ENCODE data around the gene TEKT2.

Gene TEKT2, protein sequence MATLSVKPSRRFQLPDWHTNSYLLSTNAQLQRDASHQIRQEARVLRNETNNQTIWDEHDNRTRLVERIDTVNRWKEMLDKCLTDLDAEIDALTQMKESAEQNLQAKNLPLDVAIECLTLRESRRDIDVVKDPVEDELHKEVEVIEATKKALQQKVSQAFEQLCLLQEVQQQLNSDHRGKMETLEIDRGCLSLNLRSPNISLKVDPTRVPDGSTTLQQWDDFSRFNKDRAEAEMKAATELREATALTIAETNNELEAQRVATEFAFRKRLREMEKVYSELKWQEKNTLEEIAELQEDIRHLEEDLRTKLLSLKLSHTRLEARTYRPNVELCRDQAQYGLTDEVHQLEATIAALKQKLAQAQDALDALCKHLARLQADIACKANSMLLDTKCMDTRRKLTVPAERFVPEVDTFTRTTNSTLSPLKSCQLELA
- total RNA-seq: 0 to 0.99 (median 0.05) reads per million in 17 experiments

- DNase-seq: peak; percentile 19 to 32 (median 24)
Measured at GRCh38 chr1:36083635-36084496, at the start of gene TEKT2. TEKT2 (plus strand) TSS chr1:36084094; CDS start chr1:36084922, 828 bp downstream.

GRCh38 chr1:36034692-36035091, 49.2 kb upstream of the TEKT2 start:
- DNase-seq: peak; percentile 57 to 90 (median 74)

DNA sequence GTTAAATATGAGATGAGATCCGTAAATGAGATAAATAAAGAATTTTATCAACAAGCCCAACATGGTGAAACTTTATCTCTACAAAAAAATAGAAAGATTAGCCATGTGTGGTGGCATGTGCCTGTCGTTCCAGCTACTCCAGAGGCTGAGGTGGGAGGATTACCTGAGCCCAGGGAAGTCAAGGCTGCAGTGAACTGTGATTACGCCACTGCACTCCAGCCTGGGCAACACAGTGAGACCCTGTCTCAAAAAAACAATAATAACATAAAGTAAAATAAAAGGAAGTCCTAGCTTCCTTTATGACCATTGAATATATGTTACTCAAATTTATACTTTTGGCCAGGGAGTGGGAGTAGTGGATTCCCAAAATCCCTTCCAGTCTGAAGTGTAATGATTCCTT, 48.7 kb upstream of the TEKT2 start:
- DNase-seq: peak in 2 of 4 experiments; percentile 24 to 31

DNA sequence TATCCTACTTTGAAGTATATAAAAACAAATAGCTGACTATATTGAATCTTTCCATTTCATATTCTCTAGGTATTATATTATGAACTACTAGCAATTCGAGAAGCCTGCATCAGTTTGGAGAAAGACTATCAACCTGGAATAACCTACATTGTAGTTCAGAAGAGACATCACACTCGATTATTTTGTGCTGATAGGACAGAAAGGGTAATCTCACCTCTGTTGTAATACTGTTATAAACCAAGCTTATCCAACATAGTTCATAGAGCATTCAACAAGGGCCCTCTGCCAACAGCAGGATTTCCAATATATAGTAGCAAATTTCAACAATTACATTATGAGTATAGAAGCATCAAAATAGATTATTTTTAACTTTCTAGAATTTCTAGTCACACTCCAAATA, 43.7 kb upstream of the TEKT2 start:
- DNase-seq: no peak

GRCh38 chr1:36051821-36052220, 32.1 kb upstream of the TEKT2 start:
- DNase-seq: peak in 2 of 4 experiments; percentile 33 to 48

DNA sequence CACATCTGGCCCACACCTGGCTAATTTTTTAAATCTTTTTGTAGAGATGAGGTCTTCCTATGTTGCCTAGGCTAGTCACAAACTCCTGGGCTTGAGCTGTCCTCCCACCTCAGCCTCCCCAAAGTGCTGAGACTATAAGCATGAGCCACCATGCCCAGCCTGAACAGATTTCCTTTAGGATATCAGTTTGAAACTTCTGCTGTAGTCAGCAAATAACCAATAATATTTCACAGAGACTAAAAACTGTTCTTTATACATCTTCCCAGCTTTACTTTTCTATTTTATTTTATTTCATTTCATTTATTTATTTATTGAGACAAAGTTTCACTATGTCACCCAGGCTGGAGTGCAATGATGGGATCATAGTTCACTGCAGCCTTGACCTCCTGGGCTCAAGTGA, 29.9 kb upstream of the TEKT2 start:
- no peak for DNase-seq

DNA sequence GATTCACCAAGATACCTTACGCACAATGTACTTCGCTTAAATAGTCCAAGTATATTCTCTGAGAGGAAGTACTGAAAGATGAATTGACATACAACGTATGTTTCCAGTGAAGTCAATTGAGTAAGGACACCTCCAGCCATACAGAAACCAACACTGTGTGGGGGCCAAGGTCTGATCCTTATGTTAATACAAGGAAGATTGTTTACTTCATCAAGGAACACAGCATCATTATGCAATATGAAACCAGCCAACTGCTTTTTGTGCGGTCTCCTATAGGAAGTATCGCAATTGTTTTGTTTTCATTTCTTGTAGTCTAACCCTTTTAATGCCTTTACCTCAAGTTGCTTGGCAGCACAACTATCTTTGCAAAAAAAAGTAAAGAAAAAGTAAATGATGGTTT, 28.2 kb upstream of the TEKT2 start:
- DNase-seq: peak; percentile 10 to 46 (median 38)

GRCh38 chr1:36062315-36062714, 21.6 kb upstream of the TEKT2 start:
- DNase-seq: no peak

DNA sequence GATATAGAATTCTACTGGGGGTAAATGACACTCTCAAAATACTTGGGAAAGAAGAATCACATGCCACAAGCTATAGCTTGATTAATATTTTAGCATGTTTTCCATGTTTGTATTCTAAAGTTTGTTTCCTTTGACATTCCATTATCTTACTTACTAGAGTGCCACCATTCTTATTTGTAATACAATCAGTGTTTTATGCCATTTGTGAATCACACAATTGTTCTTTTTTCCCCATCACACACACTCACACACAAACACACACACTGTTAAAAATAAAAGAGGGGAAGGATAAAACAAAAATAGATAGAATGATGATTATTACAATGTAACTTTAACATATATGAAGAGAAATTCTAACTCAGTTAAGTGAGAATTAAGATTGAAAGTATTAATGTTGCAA, 16.0 kb upstream of the TEKT2 start:
- no peak for DNase-seq

DNA sequence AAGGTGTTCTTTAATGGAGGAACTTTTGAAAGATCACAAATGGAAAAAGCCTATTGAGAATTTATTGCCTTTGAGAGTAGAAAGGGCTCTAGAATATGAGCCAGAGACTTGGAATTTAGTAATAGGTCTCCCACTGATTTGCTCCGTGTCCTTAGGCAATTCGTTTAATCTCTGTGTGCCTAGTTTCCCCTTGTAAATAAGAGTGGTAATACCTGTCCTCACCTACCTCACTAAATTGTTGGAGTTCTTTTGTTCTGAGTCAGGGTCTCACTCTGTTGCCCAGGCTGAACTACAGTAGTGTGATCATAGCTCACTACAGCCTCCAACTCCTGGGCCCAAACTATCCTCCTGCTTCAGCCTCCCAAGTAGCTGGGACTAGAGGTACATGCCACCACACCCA, 15.0 kb upstream of the TEKT2 start:
- DNase-seq: no peak

DNA sequence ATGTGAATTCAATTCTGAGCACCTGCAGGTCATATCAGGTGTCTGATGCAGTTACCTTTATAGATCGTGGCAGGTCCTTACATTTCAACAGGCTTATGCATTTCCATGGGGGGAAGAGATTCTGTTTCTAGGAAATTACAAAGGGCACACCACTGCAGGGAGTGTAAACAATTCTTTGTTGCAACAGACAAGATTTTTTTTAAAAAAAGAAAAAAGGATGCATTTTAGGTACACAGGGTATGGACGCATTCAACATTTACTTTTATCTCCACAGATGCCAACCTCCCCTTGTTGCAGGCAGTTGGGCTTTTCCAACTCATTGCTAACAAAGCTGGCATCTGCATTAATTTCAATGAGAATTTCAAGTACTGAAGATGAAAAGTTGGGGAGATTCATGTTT, 13.5 kb upstream of the TEKT2 start:
- no peak for DNase-seq

DNA sequence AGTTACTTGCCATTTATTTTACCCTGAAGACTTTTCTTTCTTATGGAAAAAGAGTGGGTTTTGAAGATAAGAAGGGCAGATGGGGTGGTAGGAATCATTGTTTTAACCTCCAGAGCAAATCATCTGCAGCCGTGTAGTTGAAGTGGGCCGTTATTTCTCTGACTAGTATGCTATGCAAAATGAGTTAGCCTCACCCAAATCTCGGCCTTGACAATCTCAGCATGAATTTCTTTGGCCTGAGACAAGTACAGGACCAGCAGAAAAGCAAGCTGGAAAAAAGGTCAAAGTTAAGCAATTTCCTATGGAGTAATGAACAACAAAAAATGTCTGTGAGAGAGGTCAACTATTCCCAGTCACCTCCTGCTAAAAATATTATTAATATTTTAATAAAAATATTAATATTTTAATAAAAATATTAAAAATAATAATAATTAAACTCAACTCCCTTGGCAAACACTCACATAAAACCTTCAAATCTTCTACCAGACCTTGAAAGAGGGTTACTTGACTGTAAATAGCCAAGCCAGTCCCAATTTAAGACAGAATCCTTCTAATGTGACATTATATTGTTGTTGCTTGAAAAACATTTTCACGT, 6.8 kb upstream of the TEKT2 start:
- DNase-seq: peak in 1 of 4 experiments; percentile 27

DNA sequence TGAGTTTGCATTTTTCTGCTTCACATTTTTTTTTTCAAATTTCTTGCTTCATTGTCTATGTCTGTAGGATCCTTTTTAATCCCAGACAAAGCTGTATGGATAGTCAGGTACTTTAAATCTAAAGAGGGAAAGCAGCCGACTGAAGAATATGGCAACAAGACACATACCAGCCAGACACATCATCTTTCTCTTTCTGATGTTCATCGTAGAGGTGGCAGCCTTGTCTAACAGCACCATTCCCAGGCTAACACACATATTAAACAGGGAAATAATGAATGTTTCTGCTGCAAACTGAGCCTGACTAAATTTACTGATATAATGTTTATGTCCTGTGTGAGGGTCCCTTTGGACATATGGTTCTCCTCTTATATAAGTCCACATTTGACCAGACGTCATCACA, 3.7 kb upstream of the TEKT2 start:
- DNase-seq: no peak

DNA sequence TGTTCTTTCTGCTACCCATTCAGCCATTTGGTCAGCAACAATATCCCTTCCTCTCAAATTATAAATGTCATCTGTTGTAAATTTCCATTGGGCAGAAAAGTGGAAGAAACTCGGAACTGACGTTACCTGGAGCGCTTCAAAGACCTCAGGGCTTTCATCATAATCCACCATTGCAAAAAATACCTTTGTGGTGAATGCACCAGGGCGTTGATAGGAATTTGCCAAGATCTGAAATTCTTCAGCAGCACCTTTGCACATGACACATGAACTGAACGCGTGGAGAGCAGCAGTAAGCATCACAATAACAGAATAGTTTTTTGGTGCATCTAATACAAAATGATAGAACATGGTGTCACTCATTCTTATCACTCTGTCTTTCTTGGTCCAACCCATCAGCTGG, 3.1 kb upstream of the TEKT2 start:
- DNase-seq: no peak

- DNase-seq: no peak
Measured at GRCh38 chr1:36081926-36082485, 1.9 kb upstream of the TEKT2 start.

- no peak for DNase-seq
Measured at GRCh38 chr1:36083219-36083618, 675 bp upstream of the TEKT2 start.

DNA sequence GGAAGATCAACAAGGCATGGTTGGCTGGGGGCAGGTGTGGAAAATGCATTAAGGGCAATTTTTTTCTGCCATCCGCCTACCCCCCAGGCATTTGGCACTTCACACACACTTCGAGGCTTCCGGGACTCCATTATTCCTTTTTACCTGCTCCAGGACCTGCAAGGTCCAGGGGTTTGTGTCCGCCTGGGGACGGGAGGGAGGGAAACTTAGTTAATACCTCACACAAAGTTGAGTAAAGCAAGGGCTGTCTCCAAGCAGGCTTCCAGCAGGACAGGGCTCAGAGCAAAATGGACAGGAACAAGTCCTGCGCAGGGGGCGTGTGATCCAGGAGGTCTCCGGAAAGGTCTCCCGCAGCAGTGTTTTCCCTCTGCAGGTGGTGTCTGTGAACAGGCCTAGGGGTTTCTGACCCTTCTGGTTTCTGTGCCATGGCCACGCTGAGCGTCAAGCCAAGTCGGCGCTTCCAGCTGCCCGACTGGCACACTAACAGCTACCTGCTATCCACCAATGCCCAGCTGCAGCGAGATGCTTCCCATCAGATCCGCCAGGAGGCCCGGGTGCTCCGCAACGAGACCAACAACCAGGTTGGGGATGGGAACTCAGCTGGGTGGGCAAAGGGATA, 712 bp downstream of the TEKT2 start:
- no peak for DNase-seq

DNA sequence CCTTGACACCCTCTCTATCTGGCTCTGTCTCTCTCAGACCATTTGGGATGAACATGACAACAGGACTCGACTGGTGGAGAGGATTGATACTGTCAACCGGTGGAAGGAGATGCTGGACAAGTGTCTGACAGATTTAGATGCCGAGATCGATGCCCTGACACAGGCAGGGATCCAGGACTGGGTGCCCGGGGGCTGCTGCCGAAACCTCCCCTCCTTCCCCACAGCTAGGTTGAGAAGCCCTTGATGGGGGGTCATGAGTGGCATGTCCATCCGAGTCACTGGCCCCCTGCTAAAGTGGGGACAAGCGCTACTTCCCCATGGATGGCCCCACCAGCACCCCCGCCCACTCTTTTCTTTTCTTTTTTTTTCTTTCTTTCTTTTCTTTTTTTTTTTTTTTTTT, 1.2 kb downstream of the TEKT2 start:
- DNase-seq: no peak

GRCh38 chr1:36085686-36086526, 2.0 kb downstream of the TEKT2 start:
- DNase-seq: no peak

DNA sequence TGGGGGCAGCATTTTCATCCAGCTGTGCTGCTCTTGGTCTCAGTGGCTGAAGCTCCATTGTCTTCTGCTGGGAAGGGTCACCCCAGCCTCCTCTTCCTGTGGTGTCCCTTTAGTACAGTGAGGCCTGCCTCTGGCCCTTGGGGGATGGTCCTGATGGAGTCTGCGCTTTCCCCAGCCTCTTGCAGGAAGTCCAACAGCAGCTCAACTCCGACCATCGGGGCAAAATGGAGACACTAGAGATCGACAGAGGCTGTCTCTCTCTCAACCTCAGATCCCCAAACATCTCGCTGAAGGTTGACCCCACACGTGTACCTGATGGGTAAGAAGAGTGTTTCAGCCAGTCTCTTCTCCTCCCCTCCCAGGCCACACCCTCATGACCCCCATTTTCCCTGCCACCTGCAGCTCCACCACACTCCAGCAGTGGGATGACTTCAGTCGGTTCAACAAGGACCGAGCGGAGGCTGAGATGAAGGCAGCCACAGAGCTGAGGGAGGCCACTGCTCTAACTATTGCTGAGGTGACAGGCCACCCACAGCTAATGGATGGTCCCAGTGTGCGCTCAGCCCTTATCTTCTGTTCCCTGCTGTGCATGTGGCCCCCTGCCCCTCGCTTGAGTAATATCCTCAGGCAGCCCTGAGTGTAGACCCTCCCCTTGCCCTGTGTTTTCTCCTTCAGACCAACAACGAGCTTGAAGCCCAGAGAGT, 2.8 kb downstream of the TEKT2 start:
- DNase-seq: no peak
